Activated CD4-positive, alpha-beta T cell treated with anti-CD3 and anti-CD28 coated beads for 48 hours (primary cell): ENCODE measurements around the gene SULT1E1.

Experiments used
- DNase-seq: peaks from one replicate; pipeline ENCODE4 v3.0.0-alpha.2; 2020

The SULT1E1 gene

DNA sequence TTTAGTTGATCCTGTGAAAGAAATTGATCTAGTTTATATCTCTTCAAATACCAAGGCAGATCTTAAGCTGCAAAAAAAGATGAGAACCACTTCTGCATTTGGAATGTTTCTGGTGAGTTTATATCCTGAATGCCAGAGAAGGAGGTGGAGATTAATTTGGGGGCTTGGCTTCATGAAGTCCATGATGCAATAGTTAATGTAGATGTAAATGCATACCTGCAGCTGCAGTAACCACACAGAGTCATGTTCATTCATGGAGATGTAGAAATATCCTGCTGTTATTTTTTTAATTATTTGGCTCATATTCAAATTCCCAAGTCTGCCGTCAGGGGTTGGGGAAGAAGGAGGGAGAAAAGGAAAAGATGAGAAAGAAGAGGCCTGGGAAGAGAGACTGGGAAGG is at the start of gene SULT1E1:
Gene SULT1E1, minus strand, starts transcription at position 94 of the 400 bp plus-strand sequence. CDS start 2,501 bp downstream, outside the sequence.
- DNase-seq, result no peak

- no peak for DNase-seq
Measured at GRCh38 chr4:69909195-69909594, 49.2 kb upstream of the SULT1E1 start.

DNA sequence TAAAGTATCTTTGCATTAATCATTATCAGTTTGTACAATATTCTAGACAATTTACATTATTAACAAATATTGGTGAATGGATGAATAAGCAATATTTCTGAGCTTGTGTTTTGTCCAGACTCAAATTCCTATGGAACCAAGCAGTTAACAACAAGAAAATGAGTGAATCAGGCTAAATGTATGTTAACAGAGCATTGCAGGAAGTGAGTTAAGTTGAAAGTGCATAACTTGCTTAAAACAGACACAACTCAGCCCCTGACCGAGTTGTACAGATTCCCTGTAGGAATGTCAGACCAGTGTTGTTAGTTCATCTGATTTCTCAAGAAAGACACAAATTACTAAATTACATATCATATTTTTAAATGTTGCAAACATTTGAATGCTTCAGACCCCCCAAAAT is 47.2 kb upstream of the SULT1E1 start:
- DNase-seq, result no peak

- DNase-seq, result no peak
Measured at GRCh38 chr4:69896530-69897116, 36.7 kb upstream of the SULT1E1 start.

DNA sequence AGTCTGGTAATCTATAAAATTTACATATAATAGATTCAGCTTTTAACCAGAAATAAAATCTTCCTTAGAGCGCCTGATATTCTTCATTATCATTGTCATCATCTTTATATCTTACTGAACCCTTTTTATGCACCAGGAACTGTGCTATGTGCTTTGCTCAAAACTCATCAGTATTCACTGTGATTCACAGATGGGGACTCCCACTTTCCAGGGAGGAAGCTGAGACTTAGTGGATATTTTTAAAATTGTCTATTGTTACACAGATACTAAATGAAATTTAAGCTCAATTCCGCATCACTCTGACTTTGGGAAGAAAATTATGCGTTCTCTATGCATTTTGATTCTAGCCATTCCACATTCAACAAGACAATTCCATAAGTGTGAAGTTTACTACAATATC is 34.8 kb upstream of the SULT1E1 start:
- DNase-seq, result no peak

- no peak for DNase-seq
Measured at GRCh38 chr4:69894186-69894585, 34.2 kb upstream of the SULT1E1 start.

DNA sequence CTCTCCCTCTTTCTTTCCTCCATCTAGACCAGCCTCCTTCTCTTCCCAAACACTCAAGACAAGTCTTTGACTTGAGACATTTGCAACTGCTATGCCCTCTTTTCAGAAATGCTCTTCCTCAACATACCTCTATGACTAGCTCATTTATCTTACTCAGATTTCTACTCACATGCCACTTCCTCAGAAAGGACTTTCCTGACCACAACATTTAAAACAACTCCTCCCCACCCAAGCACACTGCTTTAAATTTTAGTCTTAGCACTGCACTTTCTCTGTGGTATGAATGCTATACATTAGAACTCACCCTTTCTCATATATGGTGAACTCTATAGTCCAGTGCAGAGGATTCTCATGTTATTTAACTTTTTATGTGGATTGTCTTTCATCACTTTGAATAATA is 28.4 kb upstream of the SULT1E1 start:
- no peak for DNase-seq

DNA sequence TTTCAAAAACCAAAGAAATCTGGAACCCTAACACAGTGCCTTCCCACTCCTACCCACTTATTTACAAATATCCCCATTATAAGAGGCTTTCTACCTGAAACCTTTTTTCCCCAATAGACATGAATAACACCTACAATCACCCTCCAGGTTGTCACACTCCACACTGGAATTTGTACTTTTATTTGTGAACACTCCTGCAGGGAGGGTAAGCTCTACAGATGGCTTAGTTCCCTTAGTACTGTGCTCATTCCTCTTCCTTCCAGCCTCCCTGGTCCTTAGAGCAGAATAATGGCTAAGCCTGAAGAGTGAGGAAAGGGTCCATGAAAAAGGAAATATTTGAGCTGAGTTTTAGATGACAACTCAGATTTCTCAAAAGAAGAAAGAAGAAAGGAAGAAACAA is 22.2 kb upstream of the SULT1E1 start:
- no peak for DNase-seq

DNA sequence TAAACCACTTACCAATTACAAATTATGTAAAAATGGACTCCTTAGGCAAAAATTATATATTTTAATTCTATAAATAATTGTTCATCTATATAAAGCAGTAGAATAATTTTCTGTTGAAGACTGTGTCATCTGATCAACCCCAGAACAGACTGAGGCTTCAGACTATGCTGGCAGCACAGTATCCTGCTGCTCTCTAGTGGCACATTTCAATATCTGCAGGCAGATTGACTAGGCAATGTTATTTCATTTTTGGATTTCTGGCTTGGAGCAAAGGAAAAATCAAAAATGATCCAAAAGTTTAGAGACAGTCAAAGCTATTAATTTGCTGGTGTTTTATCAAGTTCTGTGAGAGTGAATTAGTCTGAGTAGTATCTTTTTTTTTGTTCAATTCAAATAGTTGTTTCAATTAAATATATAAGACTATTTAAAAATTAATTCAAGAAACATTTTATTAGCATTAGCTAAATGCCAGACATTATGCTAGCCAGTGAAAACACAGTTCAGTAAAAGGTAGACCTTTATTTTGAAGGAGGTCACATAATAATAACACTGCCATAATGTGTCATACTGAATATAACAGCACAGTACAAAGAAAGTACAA is 21.3 kb upstream of the SULT1E1 start:
- DNase-seq, result peak; percentile 13

- no peak for DNase-seq
Measured at GRCh38 chr4:69878250-69878649, 18.3 kb upstream of the SULT1E1 start.

DNA sequence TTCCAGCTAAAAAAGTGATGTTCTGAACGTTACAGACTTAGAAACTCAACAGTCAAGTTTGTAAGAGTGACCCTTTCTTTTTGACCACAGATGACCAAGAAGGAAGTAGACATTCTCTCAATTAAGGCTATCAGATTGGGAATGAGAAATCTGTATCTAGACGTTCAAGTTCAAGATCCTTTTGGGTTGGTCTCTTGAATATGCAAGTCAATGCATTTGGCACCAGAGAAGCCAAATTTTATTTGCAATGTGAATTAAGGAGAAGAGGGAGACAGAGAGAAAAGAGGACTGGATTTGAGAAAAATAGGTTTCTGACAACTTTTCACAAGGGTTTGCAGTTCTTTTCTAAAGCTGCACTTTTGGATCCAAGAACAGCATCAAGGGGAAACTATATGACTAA is 17.5 kb upstream of the SULT1E1 start:
- no peak for DNase-seq

GRCh38 chr4:69876071-69876470 is 16.1 kb upstream of the SULT1E1 start:
- no peak for DNase-seq

- DNase-seq, result no peak
Measured at GRCh38 chr4:69875576-69875975, 15.6 kb upstream of the SULT1E1 start.

DNA sequence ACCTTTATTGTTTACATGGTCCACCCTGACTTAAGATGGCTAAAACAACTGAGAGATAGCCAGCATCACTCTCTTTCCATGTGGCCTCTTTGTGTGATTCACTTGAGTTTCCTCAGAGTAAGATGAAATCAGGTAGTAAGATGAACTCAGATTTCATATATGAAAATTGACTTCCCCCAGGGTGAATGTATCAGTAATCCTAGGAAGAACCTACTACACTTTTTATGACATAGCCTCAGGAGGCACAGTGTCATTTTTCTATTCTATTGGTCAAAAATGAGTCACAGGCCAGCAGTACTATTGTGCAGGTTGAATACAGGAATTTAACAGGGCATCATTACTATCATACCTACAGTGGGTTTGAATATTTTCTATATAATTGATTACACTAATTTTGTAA is 14.6 kb upstream of the SULT1E1 start:
- no peak for DNase-seq

GRCh38 chr4:69861756-69862155 is 1.8 kb upstream of the SULT1E1 start:
- no peak for DNase-seq

- no peak for DNase-seq
Measured at GRCh38 chr4:69860521-69861298, 765 bp upstream of the SULT1E1 start.

GRCh38 chr4:69859140-69859685 is 732 bp downstream of the SULT1E1 start:
- DNase-seq, result no peak

- DNase-seq, result no peak
Measured at GRCh38 chr4:69858690-69859089, 1.3 kb downstream of the SULT1E1 start.

GRCh38 chr4:69855822-69856221 is 4.1 kb downstream of the SULT1E1 start:
- DNase-seq, result no peak

- DNase-seq, result no peak
Measured at GRCh38 chr4:69849969-69850368, 10.0 kb downstream of the SULT1E1 start.

DNA sequence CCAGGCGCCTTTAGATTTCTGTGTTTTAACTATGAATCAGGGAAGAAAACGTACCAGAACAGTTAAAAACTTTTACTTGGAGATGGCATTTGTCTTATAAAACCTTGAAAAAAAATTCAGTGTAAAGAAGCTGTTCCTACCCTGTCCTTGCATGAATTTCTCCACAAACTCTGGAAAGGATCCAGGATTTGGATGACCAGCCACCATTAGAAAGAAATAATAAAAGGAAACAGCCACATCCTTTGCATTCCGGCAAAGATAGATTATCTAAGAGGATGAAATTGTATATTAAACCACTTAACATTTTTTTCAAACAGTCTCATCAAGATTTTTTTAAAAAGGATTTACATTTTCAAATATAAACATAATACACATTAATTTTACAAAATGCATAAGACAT is 10.6 kb downstream of the SULT1E1 start:
- no peak for DNase-seq

DNA sequence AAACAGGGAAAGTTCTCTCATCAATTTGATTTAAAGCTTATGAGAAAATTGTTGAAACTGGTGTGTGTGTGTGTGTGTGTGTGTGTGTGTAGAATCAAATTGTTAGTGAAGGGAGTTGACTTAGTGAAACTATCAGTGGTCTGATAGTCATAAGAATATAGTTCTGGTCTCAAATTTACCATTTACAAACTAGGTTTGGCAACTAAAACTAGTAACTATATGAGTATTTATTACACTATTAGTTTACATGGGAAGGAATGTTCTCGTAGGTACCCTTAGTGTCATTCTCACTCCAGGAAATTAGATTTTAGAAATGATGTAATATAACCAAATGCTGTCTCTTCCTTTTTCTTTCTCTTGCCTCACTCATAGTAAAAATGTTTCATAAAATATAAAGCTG is 11.9 kb downstream of the SULT1E1 start:
- DNase-seq, result no peak

GRCh38 chr4:69843932-69844331 is 16.0 kb downstream of the SULT1E1 start:
- DNase-seq, result no peak

GRCh38 chr4:69843301-69843700 is 16.6 kb downstream of the SULT1E1 start:
- DNase-seq, result no peak
